HG02885 (cell line): ENCODE results near the gene NSA2.

Experiments
- ATAC-seq: cut with Tn5 transposase; IDR thresholded peaks from one replicate; pipeline ENCODE4 v1.9.1; 2021; ENCODE audit warnings: mild to moderate bottlenecking; ENCODE audit not compliant: unreplicated experiment, poor library complexity

The NSA2 gene

DNA sequence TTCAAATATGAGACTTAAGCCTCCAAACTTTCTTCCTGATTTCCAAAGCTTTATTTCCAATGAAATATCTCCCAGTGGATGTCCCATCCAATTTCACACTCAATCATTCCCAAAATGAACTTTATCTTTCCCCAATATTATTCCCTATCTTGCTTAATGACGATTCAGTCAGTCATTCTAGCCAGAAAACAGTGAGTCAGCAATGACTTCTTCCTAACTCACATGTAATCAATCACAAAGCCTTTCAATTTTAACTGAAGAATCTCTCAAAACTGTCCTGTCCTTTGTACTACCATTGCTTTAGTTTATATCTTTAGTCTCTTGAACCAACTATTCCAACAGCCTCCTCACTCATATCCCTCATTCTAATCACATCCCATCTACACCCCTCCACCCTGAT is 34.9 kb downstream of the NSA2 start:
- ATAC-seq: no peak

DNA sequence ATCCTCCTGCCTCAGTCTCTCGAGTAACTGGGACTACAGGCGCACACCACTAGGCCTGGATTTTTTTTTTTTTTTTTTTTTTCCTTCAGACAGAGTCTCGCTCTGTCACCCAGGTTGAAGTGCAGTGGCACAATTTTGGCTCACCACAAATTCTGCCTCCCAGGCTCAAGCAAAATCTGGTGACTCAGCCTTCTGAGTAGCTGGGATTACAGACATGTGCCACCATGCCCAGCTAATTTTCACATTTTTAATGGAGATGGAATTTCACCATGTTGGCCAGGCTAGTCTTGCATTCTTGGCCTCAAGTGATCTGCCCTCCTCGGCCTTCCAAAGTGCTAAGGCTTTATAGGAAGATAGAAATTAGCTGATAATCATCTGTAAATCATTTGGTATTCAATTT is 43.9 kb downstream of the NSA2 start:
- ATAC-seq: no peak

DNA sequence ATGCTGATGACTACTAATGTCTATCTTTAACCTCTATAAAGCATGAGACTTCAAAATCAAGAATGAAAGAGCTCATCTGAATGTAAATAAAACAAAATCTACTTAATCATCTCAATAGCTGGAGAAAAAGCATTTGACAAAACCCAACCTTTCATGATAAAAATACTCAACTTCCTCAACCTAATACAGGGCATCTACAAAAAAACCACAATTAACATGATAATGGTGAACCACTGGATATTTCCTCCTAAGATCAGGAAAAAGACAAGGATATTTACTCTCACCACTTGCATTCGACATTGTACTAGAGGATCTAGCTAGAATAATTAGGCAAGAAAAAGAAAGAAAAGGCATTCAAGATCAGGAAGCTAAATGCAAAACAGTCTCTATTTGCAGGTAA is 49.8 kb downstream of the NSA2 start:
- ATAC-seq: no peak

DNA sequence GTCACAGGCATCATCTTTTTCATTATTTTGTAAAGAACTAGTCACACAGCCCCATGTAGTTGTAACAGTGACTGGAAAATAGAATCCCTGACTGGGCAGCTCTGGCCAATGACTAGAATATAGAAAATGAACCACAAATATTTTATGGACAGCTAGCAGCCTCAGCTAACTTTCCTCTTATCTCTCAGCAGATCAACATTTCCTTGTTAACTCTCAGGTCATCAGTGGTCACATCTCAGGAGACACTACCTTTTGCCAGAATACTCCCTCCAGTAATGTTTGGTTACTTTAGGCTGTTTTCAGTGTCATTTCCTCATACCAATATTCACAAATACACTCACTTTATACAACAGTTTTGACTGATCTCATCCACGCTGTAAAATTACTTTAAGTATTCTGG is 55.2 kb downstream of the NSA2 start:
- no peak for ATAC-seq

DNA sequence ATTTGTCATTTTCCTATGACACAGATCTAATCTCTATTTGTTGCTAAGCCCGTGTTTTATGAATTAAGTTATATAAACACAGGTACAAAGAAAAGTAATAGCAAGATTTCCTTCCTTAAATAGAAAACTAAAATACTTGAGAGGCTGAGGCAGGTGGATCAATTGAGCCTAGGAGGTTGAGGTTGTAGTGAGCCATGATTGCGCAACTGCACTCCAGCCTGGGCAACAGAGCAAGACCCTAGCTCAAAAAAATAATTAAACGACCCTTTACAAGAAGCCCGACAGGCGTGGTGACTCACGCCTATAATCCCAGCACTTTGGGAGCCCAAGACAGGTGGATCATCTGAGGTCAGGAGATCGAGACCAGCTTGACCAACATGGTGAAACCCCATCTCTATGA is 62.4 kb downstream of the NSA2 start:
- no peak for ATAC-seq
